Neutrophil (primary cell): ENCODE data around the gene XPA.

Experiments used
- H3K27ac ChIP-seq: fragments of 200-600 bp; sonication (generic); 2 replicates; pipeline ENCODE4 v1.5.1; 2016; ENCODE audit warnings: mild to moderate bottlenecking, moderate library complexity
- H3K27me3 ChIP-seq: fragments of 200-600 bp; sonication (generic); 2 replicates; pipeline ENCODE4 v1.6.0; 2016; ENCODE audit warnings: mild to moderate bottlenecking
- H3K36me3 ChIP-seq: fragments of 200-600 bp; sonication (generic); 2 replicates; pipeline ENCODE4 v1.5.1; 2017
- H3K4me1 ChIP-seq, 2 experiments: fragments of 200-600 bp in 1 of 2; sonication (generic) in 1 of 2; 1 replicate in 1 of 2; 2 replicates in 1 of 2; pipeline versions ENCODE4 v1.5.1 to v1.6.1; 2013 to 2016; ENCODE audit warnings: low read depth in 1 of 2, low read length in 1 of 2, mild to moderate bottlenecking in 1 of 2, moderate library complexity in 1 of 2; ENCODE audit not compliant: control insufficient read depth in 1 of 2, insufficient read depth in 1 of 2
- H3K4me3 ChIP-seq, 2 experiments: fragments of 200-600 bp in 1 of 2; sonication (generic) in 1 of 2; 1 replicate in 1 of 2; 2 replicates in 1 of 2; pipeline ENCODE4 v1.5.1; 2013 to 2016; ENCODE audit warnings: low read depth in 1 of 2, low read length in 1 of 2, mild to moderate bottlenecking in 1 of 2, moderate library complexity in 1 of 2
- H3K9me3 ChIP-seq: fragments of 200-600 bp; sonication (generic); 2 replicates; pipeline ENCODE4 v1.5.1; 2016
- TF ChIP-seq, protein P1 (sequence below): fragments of 200-600 bp; sonication (generic); IDR thresholded peaks from 2 replicates; pipeline ENCODE4 v1.5.1; 2016; ENCODE audit warnings: antibody characterized with exemption

The XPA gene

DNA sequence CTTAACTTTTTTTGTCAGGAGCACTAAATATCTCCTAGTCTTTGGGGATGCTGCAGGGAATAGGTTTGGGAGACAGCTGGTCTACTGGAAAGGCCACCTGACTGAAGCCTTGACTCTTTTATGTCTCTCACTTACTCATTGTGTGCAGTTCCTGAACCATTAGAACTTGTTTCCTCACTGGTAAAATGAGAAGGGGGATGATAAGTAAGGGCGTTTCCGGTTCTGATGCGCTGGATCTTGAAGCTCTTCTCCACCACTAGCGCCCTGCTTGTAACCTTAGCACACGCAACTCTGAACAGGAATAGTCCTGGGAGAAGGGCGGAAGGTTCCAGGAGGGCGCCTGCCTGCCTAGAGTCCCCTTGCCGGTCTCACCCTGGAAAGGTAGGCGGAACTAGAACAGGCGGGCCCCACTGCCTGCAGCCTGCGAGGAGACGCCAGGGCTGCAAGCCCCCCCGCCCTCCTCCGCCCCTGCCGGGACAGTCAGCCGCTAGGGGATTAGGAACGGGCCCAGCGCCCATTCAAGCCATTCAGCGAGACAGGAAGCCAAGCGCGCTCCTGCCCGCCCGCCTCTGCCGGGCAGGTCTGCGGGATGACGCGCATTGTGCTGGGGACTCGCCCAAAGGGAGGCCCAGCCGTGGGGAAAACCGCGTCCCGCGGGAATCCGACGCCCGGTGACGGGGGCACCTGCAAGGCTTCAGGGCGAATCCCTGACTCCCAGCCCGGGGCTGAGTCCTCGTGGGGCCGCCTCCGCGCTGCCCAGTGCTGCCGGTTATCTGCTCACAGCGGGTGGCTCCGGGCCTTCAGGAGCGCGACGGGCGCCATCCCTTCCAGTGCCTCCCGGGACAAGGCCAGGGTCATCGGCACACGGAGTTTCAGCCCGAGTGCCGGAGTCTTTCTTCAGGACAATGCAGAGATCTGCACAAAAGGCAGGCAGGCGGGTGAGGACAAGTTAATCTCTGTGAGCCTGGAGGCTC, 44.0 kb upstream of the XPA start:
- Histone ChIP-seq H3K36me3 (no peaks in the 10 kb centered on the region), H3K4me1 (no peaks in the 10 kb centered on the region), H3K27me3 (peaks cover 100% of the 10 kb centered on the region), H3K4me3 (no peak overlapping the region), H3K27ac (no peak overlapping the region), H3K9me3 (no peaks in the 10 kb centered on the region)
- TF ChIP-seq, protein P1, sequence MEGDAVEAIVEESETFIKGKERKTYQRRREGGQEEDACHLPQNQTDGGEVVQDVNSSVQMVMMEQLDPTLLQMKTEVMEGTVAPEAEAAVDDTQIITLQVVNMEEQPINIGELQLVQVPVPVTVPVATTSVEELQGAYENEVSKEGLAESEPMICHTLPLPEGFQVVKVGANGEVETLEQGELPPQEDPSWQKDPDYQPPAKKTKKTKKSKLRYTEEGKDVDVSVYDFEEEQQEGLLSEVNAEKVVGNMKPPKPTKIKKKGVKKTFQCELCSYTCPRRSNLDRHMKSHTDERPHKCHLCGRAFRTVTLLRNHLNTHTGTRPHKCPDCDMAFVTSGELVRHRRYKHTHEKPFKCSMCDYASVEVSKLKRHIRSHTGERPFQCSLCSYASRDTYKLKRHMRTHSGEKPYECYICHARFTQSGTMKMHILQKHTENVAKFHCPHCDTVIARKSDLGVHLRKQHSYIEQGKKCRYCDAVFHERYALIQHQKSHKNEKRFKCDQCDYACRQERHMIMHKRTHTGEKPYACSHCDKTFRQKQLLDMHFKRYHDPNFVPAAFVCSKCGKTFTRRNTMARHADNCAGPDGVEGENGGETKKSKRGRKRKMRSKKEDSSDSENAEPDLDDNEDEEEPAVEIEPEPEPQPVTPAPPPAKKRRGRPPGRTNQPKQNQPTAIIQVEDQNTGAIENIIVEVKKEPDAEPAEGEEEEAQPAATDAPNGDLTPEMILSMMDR: no peak

DNA sequence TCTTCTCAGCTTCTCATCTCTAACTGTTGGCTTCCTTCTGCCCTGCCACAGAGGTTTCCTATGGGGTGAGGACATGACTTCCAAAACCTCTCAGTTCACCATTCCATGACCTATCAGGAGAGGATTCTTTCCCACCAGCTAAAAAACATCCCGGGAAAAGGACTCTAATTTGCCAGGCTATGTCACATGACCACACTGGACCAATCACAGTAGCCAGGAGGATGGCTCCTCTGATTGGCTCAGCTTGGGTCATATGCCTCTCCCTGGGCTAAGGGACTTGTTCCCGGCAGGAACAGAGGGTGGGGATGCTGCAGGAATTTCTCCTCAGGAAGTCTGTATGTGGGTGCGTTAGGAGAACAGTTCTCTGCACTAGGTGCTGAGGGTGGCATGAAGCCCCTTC, 40.3 kb upstream of the XPA start:
- no peaks in the 10 kb centered on the region for H3K9me3 ChIP-seq
- no peak overlapping the region for H3K4me3 ChIP-seq
- TF ChIP-seq, protein P1: no peak
- peaks cover 68% of the 10 kb centered on the region for H3K27me3 ChIP-seq
- no peak overlapping the region for H3K27ac ChIP-seq
- H3K4me1 ChIP-seq: no peaks in the 10 kb centered on the region
- no peaks in the 10 kb centered on the region for H3K36me3 ChIP-seq

DNA sequence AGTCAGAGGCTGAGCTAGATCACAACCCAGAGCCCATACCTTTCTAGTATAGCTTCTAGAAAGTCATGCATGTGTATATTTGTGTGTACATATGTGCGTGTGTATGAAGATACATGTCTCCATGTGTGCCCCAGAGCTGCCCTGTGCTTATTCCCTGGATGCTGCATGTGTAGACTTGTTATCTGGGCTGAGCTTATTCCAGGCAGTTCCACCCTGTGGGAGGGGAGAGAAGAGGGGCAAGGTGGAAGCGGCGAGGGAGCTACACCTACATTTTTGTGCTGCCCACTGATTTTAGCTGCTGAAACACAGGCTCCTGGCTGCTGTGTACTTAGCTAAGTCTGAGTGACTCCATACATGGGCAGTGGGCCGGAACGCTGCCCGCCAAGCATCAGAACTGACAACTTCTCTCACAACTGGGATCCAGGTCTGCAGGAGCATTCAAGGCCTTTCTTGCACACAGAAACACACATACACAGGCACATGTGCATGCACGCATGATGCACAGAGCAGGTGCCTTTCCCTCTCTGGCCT, 38.0 kb upstream of the XPA start:
- Histone ChIP-seq H3K27me3 (peaks cover 48% of the 10 kb centered on the region), H3K27ac (no peak overlapping the region), H3K36me3 (no peaks in the 10 kb centered on the region), H3K9me3 (no peaks in the 10 kb centered on the region), H3K4me1 (no peaks in the 10 kb centered on the region), H3K4me3 (no peak overlapping the region)
- TF ChIP-seq, protein P1: no peak

DNA sequence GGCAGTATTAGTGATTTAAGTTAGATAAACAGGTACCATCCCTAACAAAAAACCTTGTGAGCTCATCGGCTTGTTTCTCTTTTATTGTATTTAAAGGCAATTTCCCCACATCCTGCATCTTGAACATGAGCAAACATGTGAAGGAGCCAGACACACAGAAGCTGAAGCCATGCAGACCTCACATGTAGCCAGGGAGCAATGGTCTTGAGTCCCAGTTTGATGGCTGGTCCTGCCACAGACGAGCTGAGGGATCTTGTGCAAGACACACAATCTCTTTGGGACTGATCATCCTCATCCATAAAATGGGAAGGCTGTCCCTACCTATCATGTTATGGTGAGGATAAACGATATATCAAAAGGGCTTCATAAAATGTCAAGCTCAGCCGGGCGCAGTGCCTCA, 29.6 kb upstream of the XPA start:
- no peaks in the 10 kb centered on the region for H3K36me3 ChIP-seq
- H3K4me3 ChIP-seq: no peak overlapping the region
- peaks cover 82% of the 10 kb centered on the region for H3K27me3 ChIP-seq
- H3K27ac ChIP-seq: no peak overlapping the region
- TF ChIP-seq, protein P1: no peak
- no peaks in the 10 kb centered on the region for H3K9me3 ChIP-seq
- H3K4me1 ChIP-seq: no peaks in the 10 kb centered on the region

DNA sequence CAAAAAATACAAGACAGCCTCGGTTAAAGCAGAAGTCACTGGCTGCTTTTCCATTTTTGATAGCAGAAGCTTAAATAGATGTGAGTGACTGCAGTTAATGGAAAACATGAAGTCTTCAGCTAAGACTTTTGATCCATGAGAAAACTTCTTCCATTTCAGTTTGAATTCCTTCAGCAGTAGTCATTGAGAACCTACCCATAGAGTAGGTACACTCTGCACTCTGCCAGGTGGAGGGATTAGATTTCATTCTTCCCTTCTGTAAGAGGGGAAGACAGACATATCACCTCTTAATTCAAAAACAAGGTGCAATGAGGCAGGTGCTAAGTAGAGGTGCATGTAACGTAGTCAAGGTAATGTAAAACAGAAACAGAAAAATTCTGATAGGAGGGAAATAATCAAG, 26.7 kb upstream of the XPA start:
- Histone ChIP-seq H3K27ac (no peak overlapping the region), H3K36me3 (no peaks in the 10 kb centered on the region), H3K27me3 (peaks cover 91% of the 10 kb centered on the region), H3K4me3 (no peak overlapping the region), H3K4me1 (no peaks in the 10 kb centered on the region), H3K9me3 (no peaks in the 10 kb centered on the region)
- TF ChIP-seq, protein P1: no peak
